Germinal center (tissue), 1 donor: ENCODE measurements around the gene SMPD1.

Experiments used
- DNase-seq: peaks from one replicate; pipeline ENCODE4 v3.0.0; 2012; ENCODE audit warnings: mixed read lengths, low spot score

Gene SMPD1

DNA sequence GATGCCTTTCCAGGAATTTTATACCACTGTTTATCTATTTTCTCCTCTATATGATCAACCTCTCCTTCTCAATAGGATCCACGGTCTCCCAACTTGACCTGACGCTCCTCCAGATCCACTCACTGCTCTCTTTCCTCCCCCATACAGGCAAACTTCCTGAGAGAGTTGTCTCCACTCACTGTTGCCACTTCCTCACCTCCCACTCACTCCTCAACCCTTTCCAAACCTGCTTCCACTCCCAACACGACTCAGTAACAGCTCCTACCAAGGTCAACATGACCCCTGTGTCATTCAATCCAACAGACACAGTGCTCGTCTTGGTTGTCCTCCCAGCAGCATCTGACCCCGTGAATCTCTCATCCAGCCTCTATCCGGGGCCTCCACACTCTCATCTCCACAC lies 25.5 kb downstream of the SMPD1 start:
- DNase-seq, result no peak

DNA sequence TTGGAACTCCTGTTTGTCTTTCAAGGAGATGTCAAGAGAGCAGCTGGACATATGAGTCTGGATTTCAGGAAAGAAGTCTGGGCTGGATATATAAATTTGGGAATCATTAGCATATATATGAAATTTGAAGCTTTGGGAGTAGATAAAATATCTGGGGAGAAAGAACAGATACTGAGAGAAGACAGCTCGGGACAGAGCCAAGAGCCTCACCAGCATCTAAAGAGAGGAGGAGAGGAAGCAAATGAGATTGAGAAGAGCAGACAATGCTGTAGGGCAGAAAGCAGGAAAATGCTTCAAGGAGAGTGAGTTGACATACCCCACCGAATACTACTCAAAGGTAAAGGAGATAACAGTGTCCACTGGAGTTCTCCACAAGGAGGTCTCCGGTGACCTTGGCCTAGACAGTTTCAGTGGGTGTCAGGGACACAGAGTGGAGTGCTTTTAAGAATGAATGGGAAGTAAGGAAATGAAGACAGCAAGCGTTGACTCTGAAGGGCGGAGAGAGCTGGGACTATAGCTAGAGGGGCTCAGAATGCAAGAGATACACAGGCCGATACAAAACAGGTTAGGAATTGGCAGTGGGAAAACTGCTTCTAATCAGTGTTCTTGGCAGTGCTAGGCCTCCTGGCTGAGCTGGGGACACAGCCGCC lies 27.8 kb downstream of the SMPD1 start:
- no peak for DNase-seq

DNA sequence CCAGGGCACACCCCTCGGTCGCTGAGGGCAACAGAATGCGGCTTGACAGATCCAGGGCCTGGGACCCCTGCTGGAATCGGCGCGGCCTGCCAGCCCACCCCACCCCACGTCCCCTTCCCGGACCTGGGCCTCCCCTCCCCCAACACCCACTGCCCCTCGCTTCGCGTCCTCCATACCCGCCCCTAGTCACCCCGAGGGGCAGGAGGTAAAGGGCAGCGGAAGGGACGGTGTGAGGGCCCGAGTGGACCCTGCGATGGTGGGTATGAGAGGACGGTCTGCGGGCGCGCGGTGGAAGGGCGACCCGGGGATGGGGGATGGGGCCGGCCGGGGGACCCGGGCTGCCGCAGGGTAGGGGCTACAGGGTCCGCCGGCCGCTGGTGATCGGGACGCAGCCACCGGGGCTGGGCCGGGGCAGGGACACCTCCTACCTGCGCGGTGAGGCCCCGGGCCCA lies 28.3 kb downstream of the SMPD1 start:
- no peak for DNase-seq

DNA sequence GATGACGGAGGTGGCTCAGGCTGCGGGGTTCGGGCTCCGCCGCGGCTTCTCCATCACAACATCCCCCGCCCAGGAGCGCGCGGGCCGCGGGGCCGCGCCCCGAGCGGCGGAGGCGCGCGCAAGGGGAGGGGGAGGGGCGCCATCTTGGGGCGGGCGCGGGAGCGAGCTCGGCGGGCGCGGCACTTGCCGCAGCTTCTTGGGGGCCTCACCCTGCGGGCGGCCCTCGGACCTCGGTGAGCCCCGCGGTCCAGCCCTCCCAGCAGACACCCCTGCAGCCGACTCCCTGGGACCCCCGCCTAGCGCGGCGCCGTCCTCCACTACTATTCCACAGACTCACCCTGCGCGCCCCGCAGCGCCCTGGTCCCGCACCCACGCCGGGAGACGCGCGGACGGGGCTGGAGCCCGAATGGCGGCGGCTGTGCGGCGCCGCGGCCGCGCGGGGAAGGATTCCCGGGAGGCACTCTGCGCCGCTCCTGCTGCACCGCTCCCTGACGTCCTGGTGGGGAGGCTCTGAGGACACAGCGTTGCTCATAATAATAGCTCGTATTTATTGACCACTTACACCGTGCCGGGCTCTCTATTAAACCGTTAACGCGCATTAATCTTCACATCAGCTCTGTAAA lies 28.8 kb downstream of the SMPD1 start, which contains the start of gene APBB1:
Gene APBB1 (minus strand): TSS at position 86 of the 623 bp plus-strand sequence. CDS start 7,747 bp downstream, outside the sequence.
- peak; percentile 83 for DNase-seq

DNA sequence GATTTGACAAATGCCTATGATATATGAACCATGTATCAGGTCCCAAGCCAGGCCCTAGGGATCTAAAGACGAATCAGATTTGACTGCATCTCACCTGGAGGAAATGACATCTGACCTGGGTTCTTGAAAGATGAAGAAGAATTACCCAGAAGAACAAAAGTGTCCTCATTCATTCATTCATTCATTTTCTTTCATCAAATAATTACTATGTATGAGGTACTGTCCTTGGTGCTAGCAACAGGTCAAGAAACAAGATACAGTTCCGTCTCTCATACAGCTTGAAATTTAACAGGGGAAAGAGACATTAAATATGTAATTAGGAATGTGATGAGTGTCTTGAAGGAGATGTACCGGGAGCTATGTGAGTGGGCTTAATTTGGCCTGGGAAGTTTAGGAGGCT lies 30.4 kb downstream of the SMPD1 start:
- DNase-seq, result no peak

DNA sequence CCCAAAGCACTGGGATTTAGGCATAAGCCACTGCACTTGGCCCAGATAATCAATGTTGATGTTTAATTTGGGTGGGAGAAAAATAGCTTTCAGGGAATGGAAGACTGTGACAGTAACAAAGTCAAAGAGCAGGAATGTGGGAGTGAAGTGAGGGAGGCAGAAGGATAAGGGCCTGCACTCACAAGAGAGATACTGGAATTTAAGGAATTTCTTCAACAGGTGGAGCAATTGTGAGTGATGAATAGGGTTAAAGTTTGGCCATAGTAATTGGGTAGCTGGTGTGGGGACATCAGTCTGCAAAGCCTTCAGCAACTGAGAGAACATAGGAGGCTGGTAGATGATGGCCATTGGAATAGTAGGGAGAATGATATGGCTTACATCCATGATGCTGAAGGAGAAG lies 37.2 kb downstream of the SMPD1 start:
- no peak for DNase-seq

DNA sequence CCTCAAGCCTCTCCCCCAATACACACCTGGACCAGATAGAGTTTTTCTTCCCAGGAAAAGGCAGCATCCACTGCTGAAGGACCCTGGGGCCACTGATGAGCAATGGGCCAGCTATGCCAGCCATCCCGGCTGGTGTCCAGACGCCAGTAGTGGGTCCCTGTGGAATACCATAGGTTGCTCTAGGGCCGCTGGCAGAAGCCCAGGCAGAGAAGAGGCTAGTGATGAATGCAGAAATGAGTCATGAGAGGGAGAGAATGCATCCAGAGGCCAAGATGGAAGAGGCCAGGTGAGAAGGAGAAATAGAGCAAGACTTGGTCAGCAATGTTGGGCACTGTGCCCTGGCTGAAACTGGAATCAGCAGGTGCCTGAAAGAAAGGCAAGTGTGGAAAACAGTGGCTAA lies 41.6 kb downstream of the SMPD1 start:
- DNase-seq, result no peak

DNA sequence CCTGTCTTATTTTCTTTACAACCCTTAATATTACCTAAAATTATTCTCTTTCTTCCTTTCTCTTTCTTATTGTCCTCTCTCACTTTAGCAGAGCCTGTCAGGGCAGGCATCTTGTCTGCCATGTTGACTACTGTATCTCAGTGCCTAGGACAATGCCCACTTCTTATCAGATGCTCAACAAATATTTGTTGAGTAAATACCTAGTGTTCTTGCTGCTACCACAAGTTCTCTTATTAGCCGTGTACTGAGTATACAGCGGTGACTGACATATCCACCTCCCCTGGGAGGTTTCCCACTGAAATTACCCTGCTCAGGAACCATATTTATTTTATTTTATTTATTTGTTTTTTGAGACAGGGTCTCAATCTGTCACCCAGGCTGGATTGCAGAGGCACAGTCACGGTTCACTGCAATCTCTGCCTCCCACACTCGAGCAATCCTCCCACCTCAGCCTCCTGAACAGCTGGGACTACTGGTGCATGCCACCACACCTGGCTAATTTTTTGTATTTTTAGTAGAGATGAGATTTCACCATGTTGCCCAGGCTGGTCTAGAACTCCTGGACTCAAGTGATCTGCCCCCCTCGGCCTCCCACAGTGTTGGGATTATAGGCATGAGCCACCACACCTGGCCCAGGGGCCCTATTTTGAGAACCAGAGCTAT lies 43.9 kb downstream of the SMPD1 start:
- peak; percentile 19 for DNase-seq

DNA sequence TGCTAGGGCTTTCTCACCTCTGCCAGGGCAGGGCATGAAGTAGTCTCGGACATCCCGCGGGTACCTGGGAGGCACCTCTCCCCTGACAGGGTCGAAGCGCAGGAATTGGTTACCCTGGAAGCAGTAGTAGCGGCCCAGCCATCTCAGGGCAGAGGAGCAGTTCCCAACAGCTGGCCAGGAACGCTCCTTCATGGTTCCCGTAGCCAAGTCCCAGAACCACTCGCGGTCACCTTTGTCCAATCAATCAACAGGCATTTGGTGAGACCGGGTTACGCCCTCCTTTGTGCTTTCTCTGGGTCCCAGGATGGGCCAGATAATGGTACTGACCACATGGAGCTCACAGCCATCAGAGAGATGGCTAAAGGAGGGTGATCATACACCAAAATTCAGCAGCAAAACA lies 47.1 kb downstream of the SMPD1 start:
- DNase-seq, result no peak

DNA sequence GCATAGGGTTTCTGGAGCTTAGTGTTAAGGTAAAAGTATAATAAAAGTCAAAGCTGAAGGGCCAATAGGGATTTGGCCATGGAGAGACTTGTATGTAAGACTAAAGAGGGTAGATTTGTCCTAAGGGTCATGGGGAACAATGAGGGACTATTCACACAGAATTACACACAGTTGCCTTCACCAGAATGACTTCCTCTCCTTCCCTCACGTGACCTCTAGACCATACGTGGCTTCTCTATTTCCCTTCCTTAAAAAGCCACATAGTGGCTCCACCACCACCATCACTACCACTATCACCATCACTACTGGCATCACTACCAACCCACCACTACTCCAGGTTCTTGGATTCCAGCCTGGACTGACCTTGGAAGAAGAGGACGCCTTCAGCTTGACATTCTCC lies 47.7 kb downstream of the SMPD1 start:
- DNase-seq, result peak; percentile 23

DNA sequence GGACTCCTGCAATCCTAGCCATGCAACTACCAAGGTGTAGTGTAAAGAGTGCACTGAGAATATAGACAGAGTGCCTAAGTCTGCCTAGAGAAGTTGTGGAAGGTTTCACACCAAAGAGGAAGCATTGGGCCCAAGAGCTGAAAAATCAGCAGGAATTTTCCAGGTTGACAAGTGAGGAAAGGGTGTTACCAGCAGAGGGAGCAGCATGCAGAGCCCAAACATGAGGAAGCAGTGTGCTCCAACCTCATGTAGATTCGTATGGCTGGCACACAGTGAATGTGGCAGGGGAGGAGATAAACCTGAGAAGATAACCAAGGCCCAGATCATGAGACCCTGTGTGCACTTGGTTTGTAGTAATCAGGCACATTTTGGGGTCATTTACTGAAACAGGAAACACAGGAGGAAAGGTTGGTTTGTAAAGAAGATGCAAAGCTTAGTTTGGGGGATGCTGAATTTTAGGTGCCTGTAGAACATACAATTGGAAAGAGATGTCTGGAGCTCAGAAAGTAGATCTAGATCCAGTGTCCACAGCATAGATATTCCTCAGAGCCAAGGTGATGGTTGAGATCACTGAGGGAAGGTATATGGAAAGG lies 48.8 kb downstream of the SMPD1 start:
- peak; percentile 44 for DNase-seq

DNA sequence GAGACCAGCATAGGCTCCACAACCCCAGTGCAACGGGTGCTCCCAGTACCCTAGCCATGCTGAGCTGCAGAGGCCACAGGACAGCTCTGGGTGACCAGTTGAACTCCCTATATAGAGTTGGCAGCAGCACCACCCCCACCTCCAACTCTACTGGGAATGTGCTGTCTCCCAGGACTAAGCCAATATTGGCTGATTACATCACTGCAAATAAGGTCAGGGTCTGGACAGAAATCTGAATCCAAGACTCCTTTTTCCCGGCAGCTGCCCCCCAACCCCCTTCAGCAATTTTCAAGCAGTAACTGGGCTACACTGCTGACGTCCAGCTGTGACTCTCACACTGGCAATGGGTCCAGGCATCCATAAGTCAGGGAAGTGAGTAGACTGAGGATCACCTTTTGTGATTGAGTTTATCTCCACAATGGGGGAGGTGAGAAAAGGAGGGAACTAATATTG lies 50.7 kb downstream of the SMPD1 start, which contains the start of gene HPX:
Gene HPX (minus strand): TSS at position 82 of the 453 bp plus-strand sequence. CDS start 24 bp downstream, at position 58.
- no peak for DNase-seq

DNA sequence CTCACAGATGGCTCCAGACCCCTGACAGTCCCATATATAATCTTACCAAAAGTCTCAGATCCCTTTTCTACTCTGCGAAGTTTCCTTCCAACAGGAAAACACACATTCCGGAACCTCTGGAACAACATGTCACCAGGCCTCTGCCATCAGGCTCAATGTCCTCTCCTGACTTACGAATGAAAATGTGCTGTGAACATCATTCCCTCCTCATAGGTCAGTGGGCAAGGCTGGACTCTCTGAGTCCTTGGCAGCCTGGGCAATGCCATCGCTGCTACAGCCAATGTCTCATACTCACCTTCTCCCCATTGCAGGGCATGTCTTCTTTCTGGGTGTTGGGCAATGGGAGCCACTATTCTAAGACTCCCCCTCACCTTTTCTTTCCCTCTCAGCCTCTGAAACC lies 52.2 kb downstream of the SMPD1 start:
- no peak for DNase-seq

DNA sequence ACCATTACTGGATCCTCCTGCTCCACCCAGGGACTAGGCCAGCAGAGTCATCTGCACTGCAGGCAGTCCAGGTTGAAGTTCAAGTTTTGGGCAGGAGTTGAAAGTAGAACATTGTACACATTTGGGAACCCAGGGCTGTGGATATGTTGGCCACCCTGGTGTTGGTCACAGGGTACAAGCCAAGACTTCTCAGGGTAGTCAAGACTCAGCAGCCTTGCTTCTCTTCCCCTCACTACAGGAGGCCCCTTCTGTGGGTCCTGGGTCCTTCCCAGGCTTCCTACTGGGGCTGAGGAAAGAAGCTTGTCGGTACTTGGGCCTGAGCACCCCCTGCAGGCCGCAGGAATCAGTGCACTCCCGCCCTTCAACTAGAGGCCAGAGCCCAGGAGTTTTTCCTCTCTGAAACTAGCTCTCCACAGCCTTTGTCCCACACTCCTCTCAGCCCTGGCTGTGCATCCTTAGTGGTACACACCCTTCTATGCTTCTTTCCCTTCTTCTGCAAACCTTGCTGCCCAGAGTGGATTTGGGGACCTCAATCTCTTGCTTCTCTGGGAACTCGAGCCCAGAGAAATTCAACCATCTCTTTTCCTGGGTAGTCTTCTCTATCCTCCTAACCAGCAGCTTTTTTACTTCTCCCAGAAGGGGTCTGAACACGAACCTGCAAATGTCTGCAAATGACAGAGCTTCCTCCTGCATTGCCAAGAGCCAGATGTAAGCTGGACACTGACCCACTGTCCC lies 53.2 kb downstream of the SMPD1 start:
- peak; percentile 74 for DNase-seq
